CD8-positive, alpha-beta memory T cell (primary cell): ENCODE data around the gene RAB40B. TPM values are rescaled to one million over a fixed set of nuclear protein-coding genes. Genes with fewer than 3 reads are reported as not detected.

ENCODE experiments used
- CTCF ChIA-PET: fragments of 350-600 bp; sonication (Branson Sonifier 250); formaldehyde crosslinking; loops from one replicate; lab custom pipeline; 2021; ENCODE audit warnings: antibody characterized with exemption; lab: Charles Lee
- POLR2A ChIA-PET: fragments of 350-600 bp; sonication (Branson Sonifier 250); formaldehyde crosslinking; loops from one replicate; lab custom pipeline; 2021; ENCODE audit warnings: antibody characterized with exemption; lab: Charles Lee
- DNase-seq, 5 donors: peaks; one replicate each; pipeline versions ENCODE4 v3.0.0 to v3.0.0-alpha.2; 2020 to 2022; ENCODE audit warnings: mixed read lengths in 1 of 5
- H3K27ac ChIP-seq: one replicate; pipeline ENCODE4 v1.7.0; 2013; ENCODE audit warnings: low read depth, mild to moderate bottlenecking, low read length, moderate library complexity
- H3K27me3 ChIP-seq: 2 replicates; pipeline ENCODE4 v1.7.0; 2013; ENCODE audit warnings: low read length, mild to moderate bottlenecking; ENCODE audit not compliant: insufficient read depth, poor library complexity, severe bottlenecking
- H3K36me3 ChIP-seq: 2 replicates; pipeline ENCODE4 v1.7.0; 2013; ENCODE audit warnings: mild to moderate bottlenecking, low read length, moderate library complexity; ENCODE audit not compliant: insufficient read depth
- H3K4me1 ChIP-seq: 2 replicates; pipeline ENCODE4 v1.7.0; 2013; ENCODE audit warnings: mild to moderate bottlenecking, low read length, moderate library complexity; ENCODE audit not compliant: insufficient read depth
- H3K4me3 ChIP-seq: 2 replicates; pipeline ENCODE4 v1.7.0; 2013; ENCODE audit warnings: mild to moderate bottlenecking, low read length
- H3K9me3 ChIP-seq: 2 replicates; pipeline ENCODE4 v1.7.0; 2013; ENCODE audit warnings: mild to moderate bottlenecking, low read length
- H3K27ac Mint-ChIP-seq, 8 donors: one replicate each; pipeline ENCODE4 v1.8.0; 2020 to 2021; ENCODE audit warnings: mixed read lengths in 8 of 8, mild to moderate bottlenecking in 6 of 8, inconsistent platforms in 3 of 8, moderate library complexity in 3 of 8
- H3K27me3 Mint-ChIP-seq, 2 donors: one replicate each; pipeline ENCODE4 v1.8.0; 2020 to 2021; ENCODE audit warnings: mixed read lengths in 2 of 2, mild to moderate bottlenecking in 1 of 2, moderate library complexity in 1 of 2
- H3K36me3 Mint-ChIP-seq, 3 donors: one replicate each; pipeline ENCODE4 v1.8.0; 2020 to 2021; ENCODE audit warnings: mixed read lengths in 3 of 3, inconsistent platforms in 1 of 3, mild to moderate bottlenecking in 1 of 3
- H3K4me1 Mint-ChIP-seq, 3 donors: one replicate each; pipeline ENCODE4 v1.8.0; 2020 to 2021; ENCODE audit warnings: mixed read lengths in 3 of 3, inconsistent platforms in 1 of 3, mild to moderate bottlenecking in 1 of 3
- H3K4me3 Mint-ChIP-seq, 7 donors: one replicate each; pipeline ENCODE4 v1.8.0; 2020 to 2021; ENCODE audit warnings: mixed read lengths in 7 of 7, mild to moderate bottlenecking in 6 of 7, moderate library complexity in 4 of 7, inconsistent platforms in 2 of 7
- H3K9me3 Mint-ChIP-seq, 5 donors: one replicate each; pipeline ENCODE4 v1.8.0; 2020 to 2022; ENCODE audit warnings: mixed read lengths in 5 of 5, mild to moderate bottlenecking in 3 of 5, moderate library complexity in 2 of 5, inconsistent platforms in 1 of 5
- polyA plus RNA-seq: library from polyadenylated mRNA; unstranded; fragments of 300-500 nt; fragmentation: Illumina TruSeq; gene quantifications from one replicate; pipeline ENCODE4 v1.2.3, GENCODE V29; 2021
- total RNA-seq, 2 experiments: library from RNA; stranded (reverse); gene quantifications; one replicate each; pipeline ENCODE4 v1.2.3, GENCODE V29; 2021

RAB40B gene
- total and polyA plus RNA-seq, 3 experiments from 2014 or later, result 3.2 to 4.3 (median 4.0) TPM

DNA sequence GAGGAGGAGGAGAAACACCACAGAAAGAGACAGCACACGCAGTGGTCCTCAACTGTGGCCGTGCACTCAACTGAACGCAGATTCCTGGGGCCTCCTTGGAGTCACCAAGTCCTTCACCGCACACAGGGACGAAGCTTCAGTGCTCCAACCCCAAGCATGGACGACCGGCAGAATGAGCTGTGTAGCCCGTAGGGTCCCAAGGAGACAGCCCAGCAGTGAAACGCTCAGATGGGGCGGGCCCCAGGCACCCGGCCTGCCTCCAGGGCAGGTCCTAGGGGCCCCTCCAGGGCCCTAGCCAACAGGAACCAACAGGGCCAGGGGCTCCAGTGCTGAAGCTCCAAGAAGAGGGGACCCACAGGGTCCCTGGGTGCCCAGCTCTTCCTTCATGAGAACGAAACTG is 13.2 kb downstream of the RAB40B start:
- H3K4me3 Mint-ChIP-seq, result no peak overlapping the region
- H3K36me3 ChIP-seq, result no peaks in the 10 kb centered on the region
- H3K27ac ChIP-seq, result no peak overlapping the region
- H3K27me3 ChIP-seq, result no peaks in the 10 kb centered on the region
- CTCF ChIA-PET, result no interaction called here
- H3K4me1 ChIP-seq, result no peaks in the 10 kb centered on the region
- no peak for DNase-seq
- peaks cover 4% of the 10 kb centered on the region for H3K9me3 ChIP-seq
- peaks cover 4 to 13% (median 10%) of the 10 kb centered on the region in 5 donors for H3K9me3 Mint-ChIP-seq
- H3K36me3 Mint-ChIP-seq, result peaks cover 4 to 11% (median 7%) of the 10 kb centered on the region in 3 donors
- H3K27me3 Mint-ChIP-seq, result no peaks in the 10 kb centered on the region
- no peaks in the 10 kb centered on the region for H3K4me1 Mint-ChIP-seq
- POLR2A ChIA-PET, result no interaction called here
- H3K4me3 ChIP-seq, result no peak overlapping the region
- no peak overlapping the region for H3K27ac Mint-ChIP-seq

DNA sequence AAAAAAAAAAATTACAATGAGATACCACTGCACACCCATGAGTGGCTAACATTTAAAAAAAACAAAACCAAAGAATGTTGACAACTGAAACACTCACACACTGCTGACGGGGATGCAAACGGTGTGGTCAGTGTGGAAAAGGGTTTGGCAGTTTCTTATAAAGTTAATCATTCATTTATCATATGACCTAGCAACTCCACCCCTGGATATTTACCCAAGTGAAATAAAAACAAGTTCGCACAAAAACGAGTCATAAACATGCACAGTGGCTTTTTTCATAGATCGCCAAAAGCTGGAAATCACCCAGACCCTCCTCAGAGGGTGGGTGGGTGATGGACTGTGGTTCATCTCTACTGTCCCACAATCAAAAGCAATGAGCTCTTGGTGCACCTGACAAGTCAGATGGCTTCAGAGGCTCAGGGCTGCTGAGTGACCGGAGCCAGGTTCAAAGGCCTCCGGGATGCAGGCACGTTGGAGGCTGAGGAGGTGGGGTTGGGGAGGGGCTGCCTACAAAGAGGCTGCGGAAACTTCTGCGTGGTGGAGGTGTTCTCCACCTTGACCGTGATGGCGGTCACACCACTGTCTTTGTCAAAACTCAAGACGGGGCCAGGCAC is 14.2 kb downstream of the RAB40B start:
- H3K9me3 ChIP-seq, result peaks cover 4% of the 10 kb centered on the region
- Mint-ChIP-seq H3K9me3 (peaks cover 4 to 13% (median 10%) of the 10 kb centered on the region in 5 donors), H3K27ac (no peak overlapping the region)

DNA sequence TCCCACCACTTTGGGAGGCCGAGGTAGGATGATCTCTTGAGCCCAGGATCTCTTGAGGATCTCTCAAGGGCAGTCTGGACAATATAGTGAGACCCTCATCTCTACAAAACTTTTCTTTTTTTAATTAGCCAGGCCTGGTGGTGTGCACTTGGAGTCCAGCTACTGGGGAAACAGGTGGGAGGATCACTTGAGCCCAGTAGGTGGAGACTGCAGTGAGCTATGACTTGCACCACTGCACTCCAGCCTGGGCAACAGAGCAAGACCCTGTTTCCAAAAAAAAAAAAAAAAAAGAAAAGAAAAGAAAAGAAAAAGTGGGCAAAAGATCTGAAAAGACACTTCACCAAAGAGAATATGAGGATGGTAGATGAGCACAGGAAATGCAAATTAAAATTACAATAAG is 15.0 kb downstream of the RAB40B start:
- no peak overlapping the region for H3K4me3 Mint-ChIP-seq
- Histone ChIP-seq H3K27me3 (no peaks in the 10 kb centered on the region), H3K9me3 (peaks cover 4% of the 10 kb centered on the region), H3K4me3 (no peak overlapping the region), H3K27ac (no peak overlapping the region), H3K4me1 (no peaks in the 10 kb centered on the region), H3K36me3 (no peaks in the 10 kb centered on the region)
- H3K27ac Mint-ChIP-seq, result no peak overlapping the region
- ChIA-PET POLR2A (no interaction called here), CTCF (no interaction called here)
- no peaks in the 10 kb centered on the region for H3K4me1 Mint-ChIP-seq
- H3K27me3 Mint-ChIP-seq, result no peaks in the 10 kb centered on the region
- no peak for DNase-seq
- peaks cover 4 to 13% (median 10%) of the 10 kb centered on the region in 5 donors for H3K9me3 Mint-ChIP-seq
- H3K36me3 Mint-ChIP-seq, result peaks cover 2 to 11% (median 4%) of the 10 kb centered on the region in 3 donors

More for the DNA sequence above, 14.2 kb downstream of the RAB40B start:
- Histone ChIP-seq H3K4me1 (no peaks in the 10 kb centered on the region), H3K36me3 (no peaks in the 10 kb centered on the region), H3K27ac (no peak overlapping the region), H3K27me3 (no peaks in the 10 kb centered on the region), H3K4me3 (no peak overlapping the region)
- no peaks in the 10 kb centered on the region for H3K4me1 Mint-ChIP-seq
- H3K4me3 Mint-ChIP-seq, result no peak overlapping the region
- H3K36me3 Mint-ChIP-seq, result peaks cover 2 to 11% (median 4%) of the 10 kb centered on the region in 3 donors
- POLR2A ChIA-PET, result no interaction called here
- CTCF ChIA-PET, result no interaction called here
- no peaks in the 10 kb centered on the region for H3K27me3 Mint-ChIP-seq
- DNase-seq, result no peak

DNA sequence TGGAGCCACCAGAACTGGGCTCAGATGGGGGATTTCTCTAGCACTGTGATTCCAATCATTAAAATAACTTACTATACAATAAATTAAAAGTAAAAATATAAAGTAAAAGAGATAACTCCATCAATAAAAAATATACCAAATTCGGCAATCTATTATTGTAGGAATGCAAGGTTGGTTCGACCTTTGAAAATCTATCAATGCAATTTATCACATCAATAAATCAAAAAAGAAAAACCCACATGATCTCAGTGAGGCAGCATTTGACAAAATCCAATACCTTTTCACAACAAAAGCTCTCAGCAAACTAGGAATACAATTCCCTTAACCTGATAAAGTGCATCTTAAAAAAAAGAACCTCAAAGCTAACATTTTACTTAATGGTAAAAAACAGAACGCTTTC is 17.0 kb downstream of the RAB40B start:
- Histone ChIP-seq H3K4me3 (no peak overlapping the region), H3K9me3 (peaks cover 4% of the 10 kb centered on the region), H3K27me3 (no peaks in the 10 kb centered on the region), H3K4me1 (no peaks in the 10 kb centered on the region), H3K27ac (no peak overlapping the region), H3K36me3 (no peaks in the 10 kb centered on the region)
- ChIA-PET CTCF (no interaction called here), POLR2A (no interaction called here)
- Mint-ChIP-seq H3K36me3 (peaks cover 2 to 11% (median 4%) of the 10 kb centered on the region in 3 donors), H3K27ac (no peak overlapping the region), H3K9me3 (peaks cover 4 to 13% (median 10%) of the 10 kb centered on the region in 5 donors), H3K4me1 (no peaks in the 10 kb centered on the region), H3K4me3 (no peak overlapping the region), H3K27me3 (no peaks in the 10 kb centered on the region)
- DNase-seq, result no peak

DNA sequence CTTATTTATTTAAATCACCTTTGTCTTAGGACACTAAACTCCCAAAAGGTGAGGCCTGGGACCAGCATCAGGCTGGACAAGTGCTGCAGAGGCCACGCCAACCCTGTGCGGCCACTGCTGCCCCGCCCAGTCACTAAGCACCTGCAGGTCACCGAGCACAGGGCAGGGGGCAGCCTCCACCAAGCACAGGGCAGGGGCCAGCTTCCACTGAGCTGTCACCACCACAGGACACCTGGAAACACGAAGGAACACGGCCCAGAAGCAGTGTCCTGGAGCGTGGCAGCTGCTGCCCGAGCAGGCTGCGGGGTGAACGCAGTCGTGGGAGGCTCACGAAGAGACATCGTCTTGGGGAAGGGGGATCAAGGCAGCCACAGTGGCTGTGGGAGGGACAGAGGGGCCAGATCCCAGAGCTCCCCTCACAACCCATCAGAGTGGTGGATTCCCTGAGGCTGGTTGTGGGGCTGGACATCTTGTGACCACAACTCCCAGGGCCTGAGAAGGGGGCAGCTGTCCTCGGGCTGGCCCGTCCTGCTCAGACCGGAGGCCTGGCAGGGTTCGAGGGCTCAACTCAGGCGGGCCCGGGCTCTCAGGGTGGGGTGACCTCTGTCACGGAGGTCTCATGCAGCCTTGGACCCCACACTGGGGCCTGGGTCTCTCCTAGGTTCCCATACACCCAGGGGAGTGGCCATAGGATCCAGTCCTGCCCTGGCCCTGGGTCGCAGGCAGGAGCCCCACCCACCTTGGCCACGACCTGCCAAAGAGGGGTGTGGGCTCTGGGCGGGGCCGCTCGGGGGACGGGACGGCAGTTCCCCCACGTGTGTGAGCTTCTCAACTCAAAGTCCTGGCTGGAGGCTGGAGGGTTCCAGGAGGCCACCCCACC is 18.7 kb downstream of the RAB40B start:
- Mint-ChIP-seq H3K4me1 (no peaks in the 10 kb centered on the region), H3K27me3 (no peaks in the 10 kb centered on the region), H3K36me3 (peaks cover 2 to 11% (median 4%) of the 10 kb centered on the region in 3 donors), H3K9me3 (peaks cover 4 to 13% (median 10%) of the 10 kb centered on the region in 5 donors), H3K4me3 (no peak overlapping the region), H3K27ac (no peak overlapping the region)
- H3K27me3 ChIP-seq, result no peaks in the 10 kb centered on the region
- H3K36me3 ChIP-seq, result no peaks in the 10 kb centered on the region
- CTCF ChIA-PET, result no interaction called here
- H3K9me3 ChIP-seq, result peaks cover 4% of the 10 kb centered on the region
- POLR2A ChIA-PET, result no interaction called here
- no peak overlapping the region for H3K27ac ChIP-seq
- no peak overlapping the region for H3K4me3 ChIP-seq
- H3K4me1 ChIP-seq, result no peaks in the 10 kb centered on the region
- no peak for DNase-seq

DNA sequence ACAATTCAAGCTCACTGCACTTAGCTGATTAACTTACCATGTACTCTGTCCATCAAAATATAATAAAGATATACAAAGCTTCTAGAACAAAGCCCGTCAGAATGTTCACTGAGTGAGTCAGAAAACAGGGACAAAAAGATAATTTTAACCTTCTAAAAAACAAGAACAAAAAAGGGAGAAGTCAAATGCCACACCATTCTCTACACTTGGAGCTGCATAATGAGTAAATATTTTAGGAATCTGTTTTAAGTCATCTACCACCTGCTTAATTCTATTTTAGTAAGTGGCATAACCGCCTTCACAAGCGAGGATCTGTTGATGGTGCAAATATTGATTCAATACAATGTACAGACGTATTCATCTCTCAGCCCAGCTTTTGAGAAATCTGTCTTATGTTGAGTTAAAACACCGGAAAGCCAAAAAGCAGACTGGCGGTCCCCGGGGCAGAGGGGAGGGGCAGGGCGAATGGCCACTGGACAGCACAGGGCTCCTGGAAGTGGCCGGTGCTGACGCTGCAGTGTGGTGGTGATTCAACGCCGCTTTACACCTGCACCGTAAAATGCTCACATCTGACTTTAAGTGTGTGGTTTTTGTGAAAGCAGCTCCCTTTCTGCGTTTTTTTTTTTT is 20.1 kb downstream of the RAB40B start:
- H3K36me3 ChIP-seq, result no peaks in the 10 kb centered on the region
- peaks cover 4% of the 10 kb centered on the region for H3K9me3 ChIP-seq
- H3K9me3 Mint-ChIP-seq, result peaks cover 4 to 13% (median 10%) of the 10 kb centered on the region in 5 donors
- H3K4me1 ChIP-seq, result no peaks in the 10 kb centered on the region
- no peak overlapping the region for H3K27ac Mint-ChIP-seq
- no peaks in the 10 kb centered on the region for H3K27me3 ChIP-seq
- no peak overlapping the region for H3K4me3 Mint-ChIP-seq
- no peak for DNase-seq
- peaks cover 2 to 11% (median 4%) of the 10 kb centered on the region in 3 donors for H3K36me3 Mint-ChIP-seq
- ChIA-PET CTCF (no interaction called here), POLR2A (interaction anchor here (0.5 kb wide), 1 partner anchor 38 kb away, joined by 5 read pairs; no protein-coding TSS in a partner anchor)
- no peaks in the 10 kb centered on the region for H3K4me1 Mint-ChIP-seq
- H3K27me3 Mint-ChIP-seq, result no peaks in the 10 kb centered on the region
- no peak overlapping the region for H3K27ac ChIP-seq
- H3K4me3 ChIP-seq, result no peak overlapping the region

DNA sequence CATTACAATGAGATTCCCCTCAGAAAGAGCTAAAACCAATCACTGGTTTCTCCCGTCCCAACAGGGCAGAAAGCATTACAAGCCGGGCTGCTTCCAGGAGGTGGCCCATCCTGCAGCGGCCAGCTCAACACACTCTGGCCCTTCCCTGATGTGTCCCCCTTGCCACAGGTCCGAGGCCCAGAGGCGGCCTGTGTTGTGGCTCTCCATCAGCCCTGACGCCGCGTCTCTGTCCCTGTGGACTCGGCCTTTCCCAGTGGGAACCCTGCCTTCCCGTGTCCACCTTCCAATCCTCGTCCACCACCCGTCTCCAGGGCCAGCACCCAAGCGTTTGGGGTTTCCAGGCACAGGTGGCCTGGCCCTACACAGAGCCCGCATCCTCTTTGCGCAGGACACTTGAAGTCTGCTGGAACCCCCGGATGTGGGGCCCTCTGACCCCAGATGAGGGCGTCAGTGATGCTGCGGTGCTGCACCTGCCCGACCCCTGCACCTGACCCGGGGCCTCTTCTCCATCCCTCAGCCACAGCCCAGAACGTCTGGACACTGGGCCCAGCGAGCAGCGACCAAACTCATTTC is 21.1 kb downstream of the RAB40B start:
- H3K27me3 ChIP-seq, result no peaks in the 10 kb centered on the region
- H3K9me3 ChIP-seq, result peaks cover 4% of the 10 kb centered on the region
- POLR2A ChIA-PET, result no interaction called here
- Mint-ChIP-seq H3K4me1 (no peaks in the 10 kb centered on the region), H3K27me3 (no peaks in the 10 kb centered on the region), H3K36me3 (peaks cover 2 to 8% (median 4%) of the 10 kb centered on the region in 3 donors), H3K4me3 (no peak overlapping the region), H3K9me3 (peaks cover 4 to 12% (median 10%) of the 10 kb centered on the region in 5 donors), H3K27ac (peak overlapping the region in 1 of 8 donors; percentile 29)
- DNase-seq, result no peak
- CTCF ChIA-PET, result interaction anchor here (0.9 to 1.1 kb wide), 2 partner anchors 9 to 98 kb away, joined by 4 read pairs; no protein-coding TSS in a partner anchor
- H3K4me1 ChIP-seq, result no peaks in the 10 kb centered on the region
- no peak overlapping the region for H3K4me3 ChIP-seq
- H3K36me3 ChIP-seq, result no peaks in the 10 kb centered on the region
- H3K27ac ChIP-seq, result no peak overlapping the region
